Measurements from ENCODE around the gene NUP42. TPM values are rescaled to one million over a fixed set of nuclear protein-coding genes. Genes with fewer than 3 reads are reported as not detected.
"Not testable (repeated sequence)": the region's sequence is repeated elsewhere in the genome, so short reads cannot be mapped to it uniquely, and the experiment has no call there.

The NUP42 gene
- total RNA-seq, 2 donors from 2014 or later = 36.6 to 62.9 TPM

DNA sequence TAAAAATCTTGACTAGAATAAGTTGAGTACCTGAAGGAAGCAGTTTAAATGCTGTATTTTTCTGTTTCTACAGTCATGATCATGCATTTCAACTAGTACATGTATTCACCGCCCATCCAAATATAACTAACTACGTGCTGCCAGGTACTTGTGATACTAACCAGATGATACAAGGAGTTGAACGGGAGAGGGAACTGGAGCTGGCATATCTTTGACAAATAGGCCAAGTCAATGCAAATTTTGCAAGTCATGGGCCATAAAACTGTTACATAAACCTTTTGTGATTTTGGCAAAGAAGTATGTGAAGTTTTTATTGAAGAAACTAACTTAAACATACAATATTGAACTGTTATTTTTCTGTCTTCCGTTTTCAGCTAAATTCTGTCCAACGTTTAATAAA is 14.5 kb downstream of the NUP42 start:
- no peaks in the 10 kb centered on the region for H3K4me1 ChIP-seq (replicated peaks)
- intact Hi-C loops (cut with DNase I) = no loop called here
- H3K27me3 ChIP-seq (replicated peaks; ENCODE audit: insufficient read depth) = no peaks in the 10 kb centered on the region
- H3K36me3 ChIP-seq = peaks cover 0 to 5% of the 10 kb centered on the region in 2 donors
- TF ChIP-seq POLR2A (IDR thresholded peaks at IDR 0.05) (no peak), POLR2AphosphoS5 (IDR thresholded peaks at IDR 0.05) (no peak)
- TF ChIP-seq, protein P1, sequence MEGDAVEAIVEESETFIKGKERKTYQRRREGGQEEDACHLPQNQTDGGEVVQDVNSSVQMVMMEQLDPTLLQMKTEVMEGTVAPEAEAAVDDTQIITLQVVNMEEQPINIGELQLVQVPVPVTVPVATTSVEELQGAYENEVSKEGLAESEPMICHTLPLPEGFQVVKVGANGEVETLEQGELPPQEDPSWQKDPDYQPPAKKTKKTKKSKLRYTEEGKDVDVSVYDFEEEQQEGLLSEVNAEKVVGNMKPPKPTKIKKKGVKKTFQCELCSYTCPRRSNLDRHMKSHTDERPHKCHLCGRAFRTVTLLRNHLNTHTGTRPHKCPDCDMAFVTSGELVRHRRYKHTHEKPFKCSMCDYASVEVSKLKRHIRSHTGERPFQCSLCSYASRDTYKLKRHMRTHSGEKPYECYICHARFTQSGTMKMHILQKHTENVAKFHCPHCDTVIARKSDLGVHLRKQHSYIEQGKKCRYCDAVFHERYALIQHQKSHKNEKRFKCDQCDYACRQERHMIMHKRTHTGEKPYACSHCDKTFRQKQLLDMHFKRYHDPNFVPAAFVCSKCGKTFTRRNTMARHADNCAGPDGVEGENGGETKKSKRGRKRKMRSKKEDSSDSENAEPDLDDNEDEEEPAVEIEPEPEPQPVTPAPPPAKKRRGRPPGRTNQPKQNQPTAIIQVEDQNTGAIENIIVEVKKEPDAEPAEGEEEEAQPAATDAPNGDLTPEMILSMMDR (IDR thresholded peaks at IDR 0.05) = no peak
- 20% methylated on average over 5 of the region's 5 CpGs for WGBS
- no peak overlapping the region for H3K4me3 ChIP-seq
- H3K9me3 ChIP-seq = no peaks in the 10 kb centered on the region
- H3K27ac ChIP-seq = no peak overlapping the region
- DNase-seq (ENCODE audit: low spot score) = no peak

DNA sequence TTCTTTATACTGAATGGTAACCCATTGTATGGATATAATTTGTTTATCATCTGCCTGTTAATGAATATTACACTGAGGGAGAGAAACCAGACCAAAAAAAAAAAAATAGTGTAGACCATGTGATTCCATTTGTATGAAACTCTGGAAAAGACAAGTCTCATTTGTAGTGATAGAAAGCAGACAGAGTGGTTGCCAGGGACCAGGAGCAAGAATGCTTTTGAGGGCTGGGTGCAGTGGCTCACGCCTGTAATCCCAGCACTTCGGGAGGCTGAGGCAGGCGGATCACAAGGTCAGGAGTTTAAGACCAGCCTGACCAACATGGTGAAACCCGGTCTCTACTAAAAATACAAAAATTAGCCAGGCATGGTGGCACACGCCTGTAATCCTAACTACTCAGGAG is 15.9 kb downstream of the NUP42 start:
- DNase-seq (ENCODE audit: low spot score); H3K4me3 ChIP-seq; H3K9me3 ChIP-seq; H3K27ac ChIP-seq; H3K27me3 ChIP-seq (replicated peaks; ENCODE audit: insufficient read depth); intact Hi-C loops (cut with DNase I); H3K36me3 ChIP-seq; H3K4me1 ChIP-seq (replicated peaks): not testable (repeated sequence)
- 96% methylated on average over 5 of the region's 5 CpGs for WGBS

DNA sequence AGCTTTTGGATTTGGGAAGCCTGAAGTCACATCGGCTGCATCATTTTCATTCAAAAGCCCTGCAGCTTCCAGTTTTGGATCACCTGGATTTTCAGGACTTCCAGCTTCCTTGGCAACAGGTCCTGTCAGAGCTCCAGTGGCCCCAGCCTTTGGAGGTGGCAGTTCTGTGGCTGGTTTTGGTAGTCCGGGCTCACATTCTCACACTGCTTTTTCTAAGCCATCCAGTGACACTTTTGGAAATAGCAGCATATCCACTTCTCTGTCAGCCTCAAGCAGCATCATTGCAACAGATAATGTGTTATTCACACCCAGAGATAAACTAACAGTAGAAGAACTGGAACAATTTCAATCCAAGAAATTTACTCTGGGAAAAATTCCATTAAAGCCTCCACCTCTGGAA is 18.5 kb downstream of the NUP42 start:
- Histone ChIP-seq H3K36me3 (peaks cover 0 to 5% of the 10 kb centered on the region in 2 donors), H3K27me3 (replicated peaks; ENCODE audit: insufficient read depth) (no peaks in the 10 kb centered on the region), H3K4me1 (replicated peaks) (no peaks in the 10 kb centered on the region), H3K27ac (no peak overlapping the region), H3K4me3 (no peak overlapping the region), H3K9me3 (no peaks in the 10 kb centered on the region)
- intact Hi-C loops (cut with DNase I) = no loop called here
- TF ChIP-seq POLR2A (IDR thresholded peaks at IDR 0.05) (no peak), POLR2AphosphoS5 (IDR thresholded peaks at IDR 0.05) (no peak)
- TF ChIP-seq, protein P1 (IDR thresholded peaks at IDR 0.05) = no peak
- DNase-seq (ENCODE audit: low spot score) = no peak
- 80% methylated on average over 2 of the region's 2 CpGs for WGBS

DNA sequence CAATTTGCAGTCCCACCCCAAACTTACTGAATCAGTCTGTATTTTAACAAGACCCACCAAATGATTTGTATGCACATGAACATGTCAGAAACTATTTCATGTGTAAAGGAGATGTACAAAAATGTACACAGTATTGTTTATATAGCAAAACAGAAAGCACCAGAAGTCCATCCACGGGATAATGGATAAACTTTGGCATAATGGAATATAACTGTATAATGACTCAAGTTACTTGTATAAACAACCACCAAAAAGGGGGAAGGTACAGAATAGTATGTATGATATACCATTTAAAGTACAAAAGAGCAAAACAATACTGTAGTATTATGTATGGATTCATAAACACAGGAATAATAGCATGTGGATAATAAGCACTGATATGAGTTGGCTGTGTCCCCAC is 22.4 kb downstream of the NUP42 start:
- DNase-seq (ENCODE audit: low spot score) = no peak
- TF ChIP-seq POLR2A (IDR thresholded peaks at IDR 0.05) (no peak), POLR2AphosphoS5 (IDR thresholded peaks at IDR 0.05) (no peak)
- TF ChIP-seq, protein P1 (IDR thresholded peaks at IDR 0.05) = no peak
- Histone ChIP-seq H3K4me1 (replicated peaks) (no peaks in the 10 kb centered on the region), H3K36me3 (peaks cover 0 to 5% of the 10 kb centered on the region in 2 donors), H3K9me3 (no peaks in the 10 kb centered on the region), H3K27me3 (replicated peaks; ENCODE audit: insufficient read depth) (no peaks in the 10 kb centered on the region), H3K4me3 (no peak overlapping the region), H3K27ac (no peak overlapping the region)
- intact Hi-C loops (cut with DNase I) = no loop called here
- WGBS = 84% methylated on average over 1 of the region's 1 CpG

DNA sequence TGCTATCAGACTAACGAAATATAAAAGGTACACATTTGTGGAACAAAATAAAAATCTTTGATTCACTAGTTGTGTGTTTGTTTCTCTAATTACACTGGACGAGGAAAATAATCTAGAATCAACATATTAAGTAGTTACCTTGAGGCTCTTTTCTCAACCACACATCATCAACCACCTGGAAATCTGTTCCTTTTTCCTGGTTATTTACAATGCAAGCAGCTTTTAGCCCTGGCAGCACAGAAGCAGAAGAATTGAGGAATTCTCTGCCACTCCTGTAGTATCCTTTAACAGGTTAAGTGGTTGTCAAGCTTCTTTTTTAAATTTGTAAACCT is 23.7 kb downstream of the NUP42 start:
- intact Hi-C loops (cut with DNase I) = no loop called here
- Histone ChIP-seq H3K4me3 (peak overlapping the region in 1 of 2 donors; percentile 15), H3K27me3 (replicated peaks; ENCODE audit: insufficient read depth) (no peaks in the 10 kb centered on the region), H3K27ac (peak overlapping the region; percentile 5 to 10), H3K36me3 (no peaks in the 10 kb centered on the region), H3K9me3 (no peaks in the 10 kb centered on the region), H3K4me1 (replicated peaks) (no peaks in the 10 kb centered on the region)
- no peak for DNase-seq (ENCODE audit: low spot score)
- TF ChIP-seq POLR2A (IDR thresholded peaks at IDR 0.05) (no peak), POLR2AphosphoS5 (IDR thresholded peaks at IDR 0.05) (no peak)
- TF ChIP-seq, protein P1 (IDR thresholded peaks at IDR 0.05) = no peak
- whole genome bisulfite sequencing = 71% methylated on average over 2 of the region's 2 CpGs

Measured in prostate gland (tissue), 2 donors.